WTC11 (cell line): Measurements from ENCODE around the gene CLCF1.

Experiments
- ETV6 ChIP-seq: sonication (generic); formaldehyde crosslinking; IDR thresholded peaks from 2 replicates; pipeline ENCODE4 v1.8.1; 2022; ENCODE audit warnings: mild to moderate bottlenecking, missing genetic modification reagents
- GTF2I ChIP-seq: fragments of 250-450 bp; sonication (Bioruptor Pico); conservative IDR thresholded peaks from 2 replicates; pipeline ENCODE4 v1.4.0; 2021; ENCODE audit warnings: mild to moderate bottlenecking
- NFYB ChIP-seq: sonication (generic); formaldehyde crosslinking; conservative IDR thresholded peaks from 2 replicates; pipeline ENCODE4 v1.8.0; 2022; ENCODE audit warnings: low read depth, missing genetic modification reagents
- NR2C2 ChIP-seq: sonication (generic); formaldehyde crosslinking; IDR thresholded peaks from 2 replicates; pipeline ENCODE4 v1.8.0; 2022; ENCODE audit warnings: mild to moderate bottlenecking, missing genetic modification reagents
- SMAD4 ChIP-seq: sonication (generic); formaldehyde crosslinking; IDR thresholded peaks from 2 replicates; pipeline ENCODE4 v1.8.0; 2022; ENCODE audit warnings: mild to moderate bottlenecking, missing genetic modification reagents
- TCF7 ChIP-seq: sonication (generic); formaldehyde crosslinking; IDR thresholded peaks from 2 replicates; pipeline ENCODE4 v1.8.0; 2022; ENCODE audit warnings: mild to moderate bottlenecking, low read depth, missing genetic modification reagents, moderate library complexity
- ZNF423 ChIP-seq: fragments of 250-450 bp; sonication (Bioruptor Pico); IDR thresholded peaks from 2 replicates; pipeline ENCODE4 v2.1.2; 2022; ENCODE audit warnings: mild to moderate bottlenecking, moderate library complexity
- TF ChIP-seq, protein P1 (sequence below): fragments of 200-600 bp; IDR thresholded peaks from 2 replicates; pipeline ENCODE4 v1.8.0; 2022; ENCODE audit warnings: antibody characterized with exemption
- TF ChIP-seq, protein P2 (sequence below): sonication (generic); formaldehyde crosslinking; conservative IDR thresholded peaks from 2 replicates; pipeline ENCODE4 v1.8.1; 2023; ENCODE audit warnings: mild to moderate bottlenecking, low read depth, missing genetic modification reagents, moderate library complexity
- TF ChIP-seq, protein P3 (sequence below): sonication (generic); formaldehyde crosslinking; IDR thresholded peaks from 2 replicates; pipeline ENCODE4 v1.8.1; 2022; ENCODE audit warnings: low read depth, missing genetic modification reagents, borderline replicate concordance
- TF ChIP-seq, protein P4 (sequence below): sonication (generic); formaldehyde crosslinking; IDR thresholded peaks from 2 replicates; pipeline ENCODE4 v1.8.1; 2023; ENCODE audit warnings: mild to moderate bottlenecking, missing genetic modification reagents, borderline replicate concordance
- TF ChIP-seq, protein P5 (sequence below): sonication (generic); formaldehyde crosslinking; IDR thresholded peaks from 2 replicates; pipeline ENCODE4 v1.8.0; 2022; ENCODE audit warnings: missing genetic modification reagents
- TF ChIP-seq, protein P6 (sequence below): sonication (generic); formaldehyde crosslinking; conservative IDR thresholded peaks from 2 replicates; pipeline ENCODE4 v1.8.1; 2022; ENCODE audit warnings: mild to moderate bottlenecking, missing genetic modification reagents
- TF ChIP-seq, protein P7 (sequence below): sonication (generic); formaldehyde crosslinking; IDR thresholded peaks from 2 replicates; pipeline ENCODE4 v1.8.0; 2022; ENCODE audit warnings: mild to moderate bottlenecking, missing genetic modification reagents

DNA sequence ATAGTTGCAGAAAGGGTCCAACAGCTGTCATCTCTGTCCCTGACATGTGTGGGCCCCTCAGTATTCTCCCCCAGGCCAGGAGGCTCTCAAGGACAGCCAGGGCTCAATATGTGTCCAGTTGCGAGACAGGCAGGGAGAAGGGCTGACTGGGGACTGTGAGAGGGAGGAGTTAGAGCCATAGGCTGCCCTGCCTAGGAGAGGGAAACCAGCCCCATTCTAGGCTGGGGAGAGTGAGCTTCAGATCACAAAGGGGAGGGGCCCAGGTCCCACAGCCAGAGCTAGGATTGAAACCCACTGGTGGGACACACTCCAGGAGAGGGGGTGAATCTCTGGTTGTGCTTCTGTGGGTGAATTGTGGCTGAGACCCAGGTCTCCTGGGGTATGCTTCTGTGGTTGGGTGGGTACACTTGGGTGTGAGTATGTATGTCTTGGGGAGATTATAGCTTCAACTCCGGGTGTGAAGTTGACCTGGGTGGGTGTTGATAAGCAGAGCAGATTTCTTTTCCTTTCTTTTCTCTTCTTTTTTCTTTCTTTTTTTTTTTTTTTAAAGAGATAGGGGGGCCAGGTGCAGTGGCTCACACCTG lies 40.0 kb upstream of the CLCF1 start:
- TF ChIP-seq, protein P1, sequence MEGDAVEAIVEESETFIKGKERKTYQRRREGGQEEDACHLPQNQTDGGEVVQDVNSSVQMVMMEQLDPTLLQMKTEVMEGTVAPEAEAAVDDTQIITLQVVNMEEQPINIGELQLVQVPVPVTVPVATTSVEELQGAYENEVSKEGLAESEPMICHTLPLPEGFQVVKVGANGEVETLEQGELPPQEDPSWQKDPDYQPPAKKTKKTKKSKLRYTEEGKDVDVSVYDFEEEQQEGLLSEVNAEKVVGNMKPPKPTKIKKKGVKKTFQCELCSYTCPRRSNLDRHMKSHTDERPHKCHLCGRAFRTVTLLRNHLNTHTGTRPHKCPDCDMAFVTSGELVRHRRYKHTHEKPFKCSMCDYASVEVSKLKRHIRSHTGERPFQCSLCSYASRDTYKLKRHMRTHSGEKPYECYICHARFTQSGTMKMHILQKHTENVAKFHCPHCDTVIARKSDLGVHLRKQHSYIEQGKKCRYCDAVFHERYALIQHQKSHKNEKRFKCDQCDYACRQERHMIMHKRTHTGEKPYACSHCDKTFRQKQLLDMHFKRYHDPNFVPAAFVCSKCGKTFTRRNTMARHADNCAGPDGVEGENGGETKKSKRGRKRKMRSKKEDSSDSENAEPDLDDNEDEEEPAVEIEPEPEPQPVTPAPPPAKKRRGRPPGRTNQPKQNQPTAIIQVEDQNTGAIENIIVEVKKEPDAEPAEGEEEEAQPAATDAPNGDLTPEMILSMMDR: no peak
- TF ChIP-seq, protein P2, sequence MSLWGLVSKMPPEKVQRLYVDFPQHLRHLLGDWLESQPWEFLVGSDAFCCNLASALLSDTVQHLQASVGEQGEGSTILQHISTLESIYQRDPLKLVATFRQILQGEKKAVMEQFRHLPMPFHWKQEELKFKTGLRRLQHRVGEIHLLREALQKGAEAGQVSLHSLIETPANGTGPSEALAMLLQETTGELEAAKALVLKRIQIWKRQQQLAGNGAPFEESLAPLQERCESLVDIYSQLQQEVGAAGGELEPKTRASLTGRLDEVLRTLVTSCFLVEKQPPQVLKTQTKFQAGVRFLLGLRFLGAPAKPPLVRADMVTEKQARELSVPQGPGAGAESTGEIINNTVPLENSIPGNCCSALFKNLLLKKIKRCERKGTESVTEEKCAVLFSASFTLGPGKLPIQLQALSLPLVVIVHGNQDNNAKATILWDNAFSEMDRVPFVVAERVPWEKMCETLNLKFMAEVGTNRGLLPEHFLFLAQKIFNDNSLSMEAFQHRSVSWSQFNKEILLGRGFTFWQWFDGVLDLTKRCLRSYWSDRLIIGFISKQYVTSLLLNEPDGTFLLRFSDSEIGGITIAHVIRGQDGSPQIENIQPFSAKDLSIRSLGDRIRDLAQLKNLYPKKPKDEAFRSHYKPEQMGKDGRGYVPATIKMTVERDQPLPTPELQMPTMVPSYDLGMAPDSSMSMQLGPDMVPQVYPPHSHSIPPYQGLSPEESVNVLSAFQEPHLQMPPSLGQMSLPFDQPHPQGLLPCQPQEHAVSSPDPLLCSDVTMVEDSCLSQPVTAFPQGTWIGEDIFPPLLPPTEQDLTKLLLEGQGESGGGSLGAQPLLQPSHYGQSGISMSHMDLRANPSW (CRISPR knock-in tag): no peak
- TF ChIP-seq TCF7 (no peak), ETV6 (CRISPR knock-in tag) (no peak), NFYB (CRISPR knock-in tag) (no peak), NR2C2 (CRISPR knock-in tag) (no peak), GTF2I (no peak), SMAD4 (CRISPR knock-in tag) (no peak), ZNF423 (CRISPR knock-in tag) (no peak)
- TF ChIP-seq, protein P3, sequence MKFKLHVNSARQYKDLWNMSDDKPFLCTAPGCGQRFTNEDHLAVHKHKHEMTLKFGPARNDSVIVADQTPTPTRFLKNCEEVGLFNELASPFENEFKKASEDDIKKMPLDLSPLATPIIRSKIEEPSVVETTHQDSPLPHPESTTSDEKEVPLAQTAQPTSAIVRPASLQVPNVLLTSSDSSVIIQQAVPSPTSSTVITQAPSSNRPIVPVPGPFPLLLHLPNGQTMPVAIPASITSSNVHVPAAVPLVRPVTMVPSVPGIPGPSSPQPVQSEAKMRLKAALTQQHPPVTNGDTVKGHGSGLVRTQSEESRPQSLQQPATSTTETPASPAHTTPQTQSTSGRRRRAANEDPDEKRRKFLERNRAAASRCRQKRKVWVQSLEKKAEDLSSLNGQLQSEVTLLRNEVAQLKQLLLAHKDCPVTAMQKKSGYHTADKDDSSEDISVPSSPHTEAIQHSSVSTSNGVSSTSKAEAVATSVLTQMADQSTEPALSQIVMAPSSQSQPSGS (CRISPR knock-in tag): no peak
- TF ChIP-seq, protein P4, sequence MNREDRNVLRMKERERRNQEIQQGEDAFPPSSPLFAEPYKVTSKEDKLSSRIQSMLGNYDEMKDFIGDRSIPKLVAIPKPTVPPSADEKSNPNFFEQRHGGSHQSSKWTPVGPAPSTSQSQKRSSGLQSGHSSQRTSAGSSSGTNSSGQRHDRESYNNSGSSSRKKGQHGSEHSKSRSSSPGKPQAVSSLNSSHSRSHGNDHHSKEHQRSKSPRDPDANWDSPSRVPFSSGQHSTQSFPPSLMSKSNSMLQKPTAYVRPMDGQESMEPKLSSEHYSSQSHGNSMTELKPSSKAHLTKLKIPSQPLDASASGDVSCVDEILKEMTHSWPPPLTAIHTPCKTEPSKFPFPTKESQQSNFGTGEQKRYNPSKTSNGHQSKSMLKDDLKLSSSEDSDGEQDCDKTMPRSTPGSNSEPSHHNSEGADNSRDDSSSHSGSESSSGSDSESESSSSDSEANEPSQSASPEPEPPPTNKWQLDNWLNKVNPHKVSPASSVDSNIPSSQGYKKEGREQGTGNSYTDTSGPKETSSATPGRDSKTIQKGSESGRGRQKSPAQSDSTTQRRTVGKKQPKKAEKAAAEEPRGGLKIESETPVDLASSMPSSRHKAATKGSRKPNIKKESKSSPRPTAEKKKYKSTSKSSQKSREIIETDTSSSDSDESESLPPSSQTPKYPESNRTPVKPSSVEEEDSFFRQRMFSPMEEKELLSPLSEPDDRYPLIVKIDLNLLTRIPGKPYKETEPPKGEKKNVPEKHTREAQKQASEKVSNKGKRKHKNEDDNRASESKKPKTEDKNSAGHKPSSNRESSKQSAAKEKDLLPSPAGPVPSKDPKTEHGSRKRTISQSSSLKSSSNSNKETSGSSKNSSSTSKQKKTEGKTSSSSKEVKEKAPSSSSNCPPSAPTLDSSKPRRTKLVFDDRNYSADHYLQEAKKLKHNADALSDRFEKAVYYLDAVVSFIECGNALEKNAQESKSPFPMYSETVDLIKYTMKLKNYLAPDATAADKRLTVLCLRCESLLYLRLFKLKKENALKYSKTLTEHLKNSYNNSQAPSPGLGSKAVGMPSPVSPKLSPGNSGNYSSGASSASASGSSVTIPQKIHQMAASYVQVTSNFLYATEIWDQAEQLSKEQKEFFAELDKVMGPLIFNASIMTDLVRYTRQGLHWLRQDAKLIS (CRISPR knock-in tag): no peak
- TF ChIP-seq, protein P5, sequence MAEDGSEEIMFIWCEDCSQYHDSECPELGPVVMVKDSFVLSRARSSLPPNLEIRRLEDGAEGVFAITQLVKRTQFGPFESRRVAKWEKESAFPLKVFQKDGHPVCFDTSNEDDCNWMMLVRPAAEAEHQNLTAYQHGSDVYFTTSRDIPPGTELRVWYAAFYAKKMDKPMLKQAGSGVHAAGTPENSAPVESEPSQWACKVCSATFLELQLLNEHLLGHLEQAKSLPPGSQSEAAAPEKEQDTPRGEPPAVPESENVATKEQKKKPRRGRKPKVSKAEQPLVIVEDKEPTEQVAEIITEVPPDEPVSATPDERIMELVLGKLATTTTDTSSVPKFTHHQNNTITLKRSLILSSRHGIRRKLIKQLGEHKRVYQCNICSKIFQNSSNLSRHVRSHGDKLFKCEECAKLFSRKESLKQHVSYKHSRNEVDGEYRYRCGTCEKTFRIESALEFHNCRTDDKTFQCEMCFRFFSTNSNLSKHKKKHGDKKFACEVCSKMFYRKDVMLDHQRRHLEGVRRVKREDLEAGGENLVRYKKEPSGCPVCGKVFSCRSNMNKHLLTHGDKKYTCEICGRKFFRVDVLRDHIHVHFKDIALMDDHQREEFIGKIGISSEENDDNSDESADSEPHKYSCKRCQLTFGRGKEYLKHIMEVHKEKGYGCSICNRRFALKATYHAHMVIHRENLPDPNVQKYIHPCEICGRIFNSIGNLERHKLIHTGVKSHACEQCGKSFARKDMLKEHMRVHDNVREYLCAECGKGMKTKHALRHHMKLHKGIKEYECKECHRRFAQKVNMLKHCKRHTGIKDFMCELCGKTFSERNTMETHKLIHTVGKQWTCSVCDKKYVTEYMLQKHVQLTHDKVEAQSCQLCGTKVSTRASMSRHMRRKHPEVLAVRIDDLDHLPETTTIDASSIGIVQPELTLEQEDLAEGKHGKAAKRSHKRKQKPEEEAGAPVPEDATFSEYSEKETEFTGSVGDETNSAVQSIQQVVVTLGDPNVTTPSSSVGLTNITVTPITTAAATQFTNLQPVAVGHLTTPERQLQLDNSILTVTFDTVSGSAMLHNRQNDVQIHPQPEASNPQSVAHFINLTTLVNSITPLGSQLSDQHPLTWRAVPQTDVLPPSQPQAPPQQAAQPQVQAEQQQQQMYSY (CRISPR knock-in tag): no peak
- TF ChIP-seq, protein P6, sequence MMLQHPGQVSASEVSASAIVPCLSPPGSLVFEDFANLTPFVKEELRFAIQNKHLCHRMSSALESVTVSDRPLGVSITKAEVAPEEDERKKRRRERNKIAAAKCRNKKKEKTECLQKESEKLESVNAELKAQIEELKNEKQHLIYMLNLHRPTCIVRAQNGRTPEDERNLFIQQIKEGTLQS: no peak
- TF ChIP-seq, protein P7, sequence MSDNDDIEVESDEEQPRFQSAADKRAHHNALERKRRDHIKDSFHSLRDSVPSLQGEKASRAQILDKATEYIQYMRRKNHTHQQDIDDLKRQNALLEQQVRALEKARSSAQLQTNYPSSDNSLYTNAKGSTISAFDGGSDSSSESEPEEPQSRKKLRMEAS: no peak
